Femur (tissue), 1 donor: ENCODE data around the gene PPP1R13B.

Experiments used
- DNase-seq: peaks from one replicate; pipeline ENCODE4 v3.0.0-alpha.2; 2017

Gene PPP1R13B

DNA sequence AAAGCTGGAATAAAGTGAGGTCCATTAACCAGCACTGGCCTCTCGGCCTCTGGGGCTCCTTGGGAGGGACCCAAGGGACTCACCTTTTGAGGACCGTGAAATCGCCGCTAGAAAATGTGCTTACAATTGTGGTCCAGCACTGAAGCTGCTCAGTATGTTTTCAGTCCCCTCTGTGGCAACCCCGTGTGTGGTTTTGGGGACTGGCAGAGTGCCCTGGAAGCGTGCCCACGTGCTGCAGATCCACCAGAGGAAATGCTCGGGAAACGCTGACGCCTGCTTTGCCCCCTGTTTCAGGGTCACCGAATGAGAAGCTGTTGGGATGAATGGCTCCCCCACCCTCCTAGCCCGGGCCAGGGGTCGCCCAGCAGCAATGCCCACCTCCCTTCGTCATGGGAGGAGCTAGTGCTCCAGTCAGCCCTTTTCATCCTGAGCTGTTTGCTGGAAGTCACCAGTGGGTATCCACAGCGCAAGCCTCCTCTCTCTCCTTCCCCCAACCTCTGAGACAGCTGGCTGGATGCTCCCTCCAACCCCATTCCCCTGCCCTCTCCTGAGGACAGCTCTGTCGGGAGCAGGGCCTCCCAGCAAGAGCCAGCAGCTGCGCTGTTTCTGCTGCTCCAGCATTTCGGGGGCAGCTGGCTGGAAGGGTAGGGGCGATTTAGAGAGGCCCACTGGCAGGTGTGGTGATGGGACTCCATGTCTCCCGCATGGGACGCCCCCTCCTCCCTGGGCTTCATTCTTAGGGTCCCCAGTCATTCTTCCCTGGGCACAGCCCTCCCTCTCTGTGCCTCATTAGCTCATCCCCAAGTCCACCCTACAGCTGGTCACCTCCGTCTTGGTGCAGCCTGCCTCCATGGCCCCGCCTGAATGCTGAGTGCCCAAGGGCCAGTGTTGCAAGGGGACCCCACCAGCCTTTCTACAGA is 33.2 kb upstream of the PPP1R13B start:
- DNase-seq: peak; percentile 87

GRCh38 chr14:103879570-103880347 is 32.4 kb upstream of the PPP1R13B start:
- DNase-seq: peak; percentile 48

- DNase-seq: no peak
Observed at GRCh38 chr14:103879118-103879569, 31.8 kb upstream of the PPP1R13B start.

- DNase-seq: no peak
Observed at GRCh38 chr14:103878180-103878579, 30.8 kb upstream of the PPP1R13B start.

GRCh38 chr14:103875010-103875409 is 27.6 kb upstream of the PPP1R13B start:
- DNase-seq: no peak

- no peak for DNase-seq
Observed at GRCh38 chr14:103872481-103873113, 25.2 kb upstream of the PPP1R13B start.

DNA sequence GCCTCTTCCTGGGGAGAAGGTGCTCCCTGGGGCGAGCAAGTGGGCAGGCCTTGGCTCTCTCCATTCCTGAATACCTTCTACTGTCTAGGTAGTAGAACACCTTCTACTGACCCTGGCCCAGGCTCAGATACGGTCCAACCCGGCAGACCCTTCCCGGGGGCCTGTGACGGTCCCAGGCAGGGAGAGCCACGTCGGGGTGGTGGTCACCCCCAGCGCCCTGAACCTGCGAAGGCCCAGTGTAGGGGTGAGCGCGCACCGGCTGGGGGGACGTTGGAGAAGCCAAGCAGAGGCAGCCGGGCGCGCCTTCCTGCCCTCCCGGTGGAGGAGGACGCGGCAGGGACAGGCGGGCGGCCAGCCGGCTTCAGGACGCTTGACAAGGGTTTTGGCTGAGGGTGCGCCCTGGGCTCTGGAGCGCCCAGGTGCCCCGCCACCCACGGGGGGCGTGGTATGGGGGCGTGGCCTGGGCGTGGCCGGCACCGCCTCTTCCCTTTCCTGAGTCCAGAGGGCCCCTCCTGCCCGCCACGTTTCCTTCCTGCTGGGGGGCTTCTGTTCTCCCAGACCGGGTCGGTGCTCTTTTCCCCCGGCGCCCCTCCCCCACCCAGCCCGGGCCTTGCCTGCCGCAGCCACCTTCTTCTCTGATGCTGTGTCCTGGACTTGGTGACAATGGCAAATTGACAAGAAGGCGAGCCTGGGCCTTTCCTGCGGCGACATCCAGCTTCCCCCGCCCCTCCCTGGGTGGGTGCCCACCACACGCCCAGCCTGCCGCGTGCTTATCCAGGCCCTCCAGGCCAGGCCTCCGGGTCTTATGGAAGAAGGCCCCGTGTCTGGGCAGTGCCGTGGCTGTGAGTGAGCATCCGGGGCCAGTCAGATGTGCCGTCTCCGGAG is 24.5 kb upstream of the PPP1R13B start:
- peak; percentile 75 for DNase-seq

GRCh38 chr14:103870891-103871595 is 23.7 kb upstream of the PPP1R13B start:
- no peak for DNase-seq

- no peak for DNase-seq
Observed at GRCh38 chr14:103870144-103870876, 22.9 kb upstream of the PPP1R13B start.

DNA sequence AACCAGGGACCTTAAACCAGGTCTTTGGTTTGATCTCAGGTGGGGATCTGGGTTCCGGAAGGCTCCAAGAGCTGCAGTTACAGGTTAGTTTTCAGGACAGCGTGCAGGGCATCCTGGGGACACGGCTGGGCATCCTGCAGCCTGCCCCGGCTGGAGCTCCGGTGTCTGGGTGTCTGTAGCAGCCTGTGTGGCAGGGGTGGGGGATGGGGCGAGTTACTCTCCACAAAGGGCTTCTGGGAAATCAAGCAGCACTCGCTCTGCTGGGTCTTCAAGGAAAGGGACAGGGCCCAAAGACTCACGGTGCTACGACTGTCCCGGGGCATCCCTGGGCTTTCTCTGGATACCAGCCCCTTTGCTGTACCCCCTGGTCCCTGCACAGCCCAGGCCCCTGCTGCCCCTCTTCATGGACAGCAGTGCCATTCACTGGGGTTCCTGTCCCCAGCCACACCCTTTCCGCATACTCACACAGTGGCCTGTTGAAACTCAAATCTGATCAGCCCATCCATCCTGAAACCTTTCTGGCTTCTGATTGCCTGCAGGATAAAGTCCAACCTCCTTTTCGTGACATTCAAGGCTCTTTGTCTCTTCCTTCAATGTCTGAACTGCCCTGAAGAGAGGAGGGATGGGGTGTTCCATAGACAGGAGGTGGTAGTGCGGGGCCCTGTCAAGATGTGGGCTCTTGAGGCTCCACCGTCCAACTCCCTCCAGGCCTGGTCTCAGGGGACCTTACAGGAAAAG is 22.2 kb upstream of the PPP1R13B start:
- DNase-seq: no peak

DNA sequence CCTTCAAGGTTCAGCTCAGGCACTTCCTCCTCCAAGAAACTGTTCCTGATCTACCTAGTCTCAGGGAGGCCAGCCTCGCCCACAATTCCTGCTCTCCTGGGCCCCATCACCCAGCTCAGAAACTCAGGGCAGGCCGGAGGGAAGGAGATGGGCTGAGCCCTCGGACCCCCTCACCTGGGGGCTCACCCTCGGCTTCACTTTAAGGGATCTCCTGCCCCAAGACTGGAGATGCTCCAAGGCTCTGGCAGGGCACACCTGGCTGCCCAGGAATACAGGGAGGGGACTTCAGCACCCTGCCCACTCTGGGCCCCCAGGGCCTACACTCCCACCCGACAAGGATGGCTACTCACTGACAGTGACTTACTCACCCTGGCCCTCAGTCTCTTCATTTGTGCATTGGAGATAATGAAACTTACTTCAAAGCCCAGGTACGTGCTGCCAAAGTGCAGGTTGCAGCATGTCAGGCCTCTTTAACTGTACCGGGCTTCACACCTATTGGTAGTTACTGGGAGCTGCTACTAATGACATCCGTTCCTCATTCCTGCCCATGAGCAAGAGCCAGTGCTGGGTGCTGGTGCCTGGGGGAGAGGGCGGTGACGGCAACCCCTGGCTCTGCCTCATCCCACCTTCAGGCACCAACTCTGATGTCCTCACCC is 21.0 kb upstream of the PPP1R13B start:
- no peak for DNase-seq

- DNase-seq: no peak
Observed at GRCh38 chr14:103867523-103867953, 20.2 kb upstream of the PPP1R13B start.

- DNase-seq: no peak
Observed at GRCh38 chr14:103867020-103867419, 19.6 kb upstream of the PPP1R13B start.

DNA sequence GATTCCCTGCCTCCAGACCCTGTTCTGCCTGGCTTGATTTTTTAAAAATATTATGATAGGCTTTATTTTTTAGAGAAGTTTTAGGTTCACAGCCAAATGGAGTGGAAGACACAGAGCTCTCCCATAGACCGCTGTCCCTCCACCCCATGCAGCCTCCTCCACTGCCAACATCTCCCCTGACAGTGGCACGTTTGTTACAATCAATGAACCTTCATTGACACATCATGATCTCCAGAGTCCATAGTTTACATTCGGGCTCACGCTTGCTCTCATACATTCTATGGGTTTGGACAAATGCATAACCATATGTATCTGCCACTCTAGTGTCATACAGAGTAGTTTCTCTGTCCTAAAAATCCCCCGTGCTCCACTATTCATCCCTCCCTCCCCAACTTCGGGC is 15.9 kb upstream of the PPP1R13B start:
- DNase-seq: no peak

DNA sequence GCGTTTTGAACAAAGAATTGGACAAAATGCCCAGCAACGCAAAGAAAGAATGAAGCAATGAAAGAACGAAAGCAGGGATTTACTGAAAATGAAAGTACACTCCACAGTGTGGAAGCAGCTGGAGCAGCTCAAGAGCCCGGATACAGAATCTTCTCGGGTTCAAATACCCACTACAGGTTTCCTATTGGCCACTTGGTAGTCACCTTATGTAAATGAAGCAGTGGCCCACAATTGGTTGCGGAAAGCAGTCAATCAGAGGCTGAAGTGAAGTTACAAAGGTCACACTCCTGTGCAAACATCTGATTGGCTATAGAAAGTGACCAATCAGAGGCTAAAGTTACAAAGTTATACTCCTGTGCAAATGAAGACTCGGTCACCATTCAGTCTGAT is 15.0 kb upstream of the PPP1R13B start:
- DNase-seq: no peak

DNA sequence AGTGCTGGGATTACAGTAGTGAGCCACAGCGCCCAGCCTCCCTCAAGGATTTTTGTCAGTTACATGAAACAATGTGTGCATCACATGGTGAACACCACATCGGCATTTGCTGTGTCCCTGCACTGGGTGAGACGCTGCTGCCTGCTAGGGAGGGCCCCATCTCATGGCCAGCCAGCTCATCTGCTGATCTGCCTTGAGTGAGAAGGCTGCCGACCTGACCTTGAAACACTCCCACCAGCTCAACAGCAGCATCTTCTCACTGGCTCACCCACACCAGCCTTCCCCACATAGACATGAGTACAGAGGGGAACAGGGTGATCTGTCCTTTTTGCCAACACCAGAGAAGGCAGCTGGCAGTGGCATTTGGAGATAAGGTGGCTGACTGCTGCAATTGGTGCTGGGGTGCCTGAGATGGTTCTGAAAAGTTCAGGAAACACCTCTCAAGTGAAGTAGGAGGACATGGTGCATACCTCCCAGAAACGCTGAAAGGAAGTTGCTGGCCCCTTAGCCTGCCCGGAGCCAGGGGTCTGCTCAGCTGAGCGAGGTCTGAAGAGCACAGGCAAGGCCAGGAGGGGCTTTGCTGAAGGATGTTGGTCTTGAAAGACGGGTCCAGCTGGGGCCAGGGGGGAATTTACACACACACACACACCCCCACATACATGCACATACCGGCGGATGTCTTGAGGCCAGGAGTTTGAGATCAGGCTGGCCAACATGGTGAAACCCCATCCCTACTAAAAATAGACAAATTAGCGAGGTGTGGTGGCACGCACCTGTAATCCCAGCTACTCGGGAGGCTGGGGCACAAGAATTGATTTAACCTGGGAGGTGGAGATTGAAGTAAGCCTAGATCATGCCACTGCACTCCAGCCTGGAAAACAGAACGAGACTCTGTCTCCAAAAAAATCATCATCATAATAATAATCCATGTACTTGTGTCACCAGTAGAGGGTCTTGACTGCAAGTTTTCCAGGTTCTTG is 14.3 kb upstream of the PPP1R13B start:
- DNase-seq: no peak

DNA sequence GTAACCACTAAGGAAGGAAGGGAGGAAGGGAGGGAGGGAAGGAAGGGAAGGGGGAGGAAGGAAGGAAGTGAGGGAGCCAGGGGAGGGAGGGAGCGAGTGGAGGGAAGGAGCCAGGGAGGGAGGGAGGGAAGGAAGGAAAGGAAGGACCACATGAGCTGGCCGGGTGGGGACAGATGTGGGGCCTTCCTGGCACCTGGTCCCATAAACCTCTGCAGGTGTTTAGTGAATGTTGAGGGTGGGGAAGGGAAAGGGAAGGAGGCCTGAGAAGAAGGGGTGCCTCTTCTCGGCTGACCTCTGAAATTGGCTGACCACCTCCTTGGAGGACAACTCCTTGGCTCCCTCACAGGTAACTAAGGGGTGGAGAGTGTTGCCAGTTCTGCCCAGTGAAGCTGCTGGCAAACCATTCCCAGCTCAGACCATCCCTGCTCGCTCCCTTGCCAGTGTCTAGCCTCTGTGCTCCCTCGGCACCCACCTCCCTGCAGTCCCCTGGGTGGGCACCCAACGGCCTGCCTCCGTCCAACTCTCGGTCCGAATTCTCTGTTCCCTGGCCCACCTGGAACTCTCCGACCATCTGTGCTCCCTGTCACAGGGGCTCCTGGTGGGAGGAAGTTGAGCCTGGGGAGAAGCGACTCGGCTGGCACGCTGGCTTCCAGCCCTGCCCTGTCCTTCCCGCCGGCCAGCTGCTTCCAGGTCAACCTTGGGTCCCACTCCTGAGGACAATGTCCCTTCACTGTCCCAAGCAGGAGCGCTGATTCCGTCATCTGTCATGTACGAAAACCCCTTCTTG is 12.2 kb upstream of the PPP1R13B start:
- no peak for DNase-seq
